ENCODE results near the gene NSD1. TPM values are rescaled to one million over a fixed set of nuclear protein-coding genes. Genes with fewer than 3 reads are reported as not detected.
A peak's percentile ranks its signal among the peaks of the same experiment; 100 is the strongest.

The NSD1 gene
- total and polyA plus RNA-seq, 9 of the 15 experiments (the other 6 are each of a cell fraction or from before 2014, with no cell fraction given): 3.8 to 51.0 (median 24.7) TPM

DNA sequence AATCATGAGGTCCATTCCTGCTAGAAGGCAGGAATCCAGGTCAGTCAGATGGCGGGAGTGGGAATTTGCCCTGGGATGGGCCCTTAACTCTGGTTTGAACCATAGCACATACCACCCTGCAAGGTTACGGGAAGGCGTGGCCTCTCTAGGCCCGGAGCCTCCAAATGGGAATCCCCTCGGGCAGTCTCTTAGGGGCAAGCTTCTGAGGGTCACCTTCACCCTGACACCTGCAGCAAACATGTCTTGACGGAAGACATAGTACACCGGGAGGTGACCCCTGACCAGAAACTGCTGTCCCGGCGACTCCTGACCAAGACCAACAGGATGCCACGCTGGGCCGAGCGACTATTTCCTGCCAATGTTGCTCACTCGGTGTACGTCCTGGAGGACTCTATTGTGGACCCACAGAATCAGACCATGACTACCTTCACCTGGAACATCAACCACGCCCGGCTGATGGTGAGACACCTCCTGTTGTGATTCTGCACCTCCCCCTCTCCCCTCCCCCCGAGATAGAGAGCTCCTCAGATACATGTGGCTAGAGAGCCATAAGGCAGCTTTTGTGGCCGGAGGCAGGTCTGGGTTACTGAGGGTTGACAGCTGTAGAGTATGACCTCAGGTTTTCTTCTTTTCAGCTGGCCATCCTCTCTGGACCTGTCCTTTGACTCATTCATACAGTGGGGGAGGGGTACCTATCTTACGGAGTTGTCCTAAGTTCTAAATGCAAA lies 171.0 kb downstream of the NSD1 start (continued):
- TF ChIP-seq FOXJ3 (CRISPR knock-in tag; IDR thresholded peaks at IDR 0.05): no peak
- TF ChIP-seq ZNF707 (CRISPR knock-in tag; conservative IDR thresholded peaks at IDR 0.05): no peak
- TF ChIP-seq TBL1XR1 (IDR thresholded peaks at IDR 0.05; ENCODE audit: low read length in 2 of 2): no peak
- peak; percentile 40; the same call in 1 of the 2 replicates for TF ChIP-seq CHD2 (IDR thresholded peaks at IDR 0.05; ENCODE audit: low read depth, low read length)
- TF ChIP-seq NCOR1 (IDR thresholded peaks at IDR 0.05): peak; percentile 15; the same call in 1 of the 2 replicates
- TF ChIP-seq, protein P1, sequence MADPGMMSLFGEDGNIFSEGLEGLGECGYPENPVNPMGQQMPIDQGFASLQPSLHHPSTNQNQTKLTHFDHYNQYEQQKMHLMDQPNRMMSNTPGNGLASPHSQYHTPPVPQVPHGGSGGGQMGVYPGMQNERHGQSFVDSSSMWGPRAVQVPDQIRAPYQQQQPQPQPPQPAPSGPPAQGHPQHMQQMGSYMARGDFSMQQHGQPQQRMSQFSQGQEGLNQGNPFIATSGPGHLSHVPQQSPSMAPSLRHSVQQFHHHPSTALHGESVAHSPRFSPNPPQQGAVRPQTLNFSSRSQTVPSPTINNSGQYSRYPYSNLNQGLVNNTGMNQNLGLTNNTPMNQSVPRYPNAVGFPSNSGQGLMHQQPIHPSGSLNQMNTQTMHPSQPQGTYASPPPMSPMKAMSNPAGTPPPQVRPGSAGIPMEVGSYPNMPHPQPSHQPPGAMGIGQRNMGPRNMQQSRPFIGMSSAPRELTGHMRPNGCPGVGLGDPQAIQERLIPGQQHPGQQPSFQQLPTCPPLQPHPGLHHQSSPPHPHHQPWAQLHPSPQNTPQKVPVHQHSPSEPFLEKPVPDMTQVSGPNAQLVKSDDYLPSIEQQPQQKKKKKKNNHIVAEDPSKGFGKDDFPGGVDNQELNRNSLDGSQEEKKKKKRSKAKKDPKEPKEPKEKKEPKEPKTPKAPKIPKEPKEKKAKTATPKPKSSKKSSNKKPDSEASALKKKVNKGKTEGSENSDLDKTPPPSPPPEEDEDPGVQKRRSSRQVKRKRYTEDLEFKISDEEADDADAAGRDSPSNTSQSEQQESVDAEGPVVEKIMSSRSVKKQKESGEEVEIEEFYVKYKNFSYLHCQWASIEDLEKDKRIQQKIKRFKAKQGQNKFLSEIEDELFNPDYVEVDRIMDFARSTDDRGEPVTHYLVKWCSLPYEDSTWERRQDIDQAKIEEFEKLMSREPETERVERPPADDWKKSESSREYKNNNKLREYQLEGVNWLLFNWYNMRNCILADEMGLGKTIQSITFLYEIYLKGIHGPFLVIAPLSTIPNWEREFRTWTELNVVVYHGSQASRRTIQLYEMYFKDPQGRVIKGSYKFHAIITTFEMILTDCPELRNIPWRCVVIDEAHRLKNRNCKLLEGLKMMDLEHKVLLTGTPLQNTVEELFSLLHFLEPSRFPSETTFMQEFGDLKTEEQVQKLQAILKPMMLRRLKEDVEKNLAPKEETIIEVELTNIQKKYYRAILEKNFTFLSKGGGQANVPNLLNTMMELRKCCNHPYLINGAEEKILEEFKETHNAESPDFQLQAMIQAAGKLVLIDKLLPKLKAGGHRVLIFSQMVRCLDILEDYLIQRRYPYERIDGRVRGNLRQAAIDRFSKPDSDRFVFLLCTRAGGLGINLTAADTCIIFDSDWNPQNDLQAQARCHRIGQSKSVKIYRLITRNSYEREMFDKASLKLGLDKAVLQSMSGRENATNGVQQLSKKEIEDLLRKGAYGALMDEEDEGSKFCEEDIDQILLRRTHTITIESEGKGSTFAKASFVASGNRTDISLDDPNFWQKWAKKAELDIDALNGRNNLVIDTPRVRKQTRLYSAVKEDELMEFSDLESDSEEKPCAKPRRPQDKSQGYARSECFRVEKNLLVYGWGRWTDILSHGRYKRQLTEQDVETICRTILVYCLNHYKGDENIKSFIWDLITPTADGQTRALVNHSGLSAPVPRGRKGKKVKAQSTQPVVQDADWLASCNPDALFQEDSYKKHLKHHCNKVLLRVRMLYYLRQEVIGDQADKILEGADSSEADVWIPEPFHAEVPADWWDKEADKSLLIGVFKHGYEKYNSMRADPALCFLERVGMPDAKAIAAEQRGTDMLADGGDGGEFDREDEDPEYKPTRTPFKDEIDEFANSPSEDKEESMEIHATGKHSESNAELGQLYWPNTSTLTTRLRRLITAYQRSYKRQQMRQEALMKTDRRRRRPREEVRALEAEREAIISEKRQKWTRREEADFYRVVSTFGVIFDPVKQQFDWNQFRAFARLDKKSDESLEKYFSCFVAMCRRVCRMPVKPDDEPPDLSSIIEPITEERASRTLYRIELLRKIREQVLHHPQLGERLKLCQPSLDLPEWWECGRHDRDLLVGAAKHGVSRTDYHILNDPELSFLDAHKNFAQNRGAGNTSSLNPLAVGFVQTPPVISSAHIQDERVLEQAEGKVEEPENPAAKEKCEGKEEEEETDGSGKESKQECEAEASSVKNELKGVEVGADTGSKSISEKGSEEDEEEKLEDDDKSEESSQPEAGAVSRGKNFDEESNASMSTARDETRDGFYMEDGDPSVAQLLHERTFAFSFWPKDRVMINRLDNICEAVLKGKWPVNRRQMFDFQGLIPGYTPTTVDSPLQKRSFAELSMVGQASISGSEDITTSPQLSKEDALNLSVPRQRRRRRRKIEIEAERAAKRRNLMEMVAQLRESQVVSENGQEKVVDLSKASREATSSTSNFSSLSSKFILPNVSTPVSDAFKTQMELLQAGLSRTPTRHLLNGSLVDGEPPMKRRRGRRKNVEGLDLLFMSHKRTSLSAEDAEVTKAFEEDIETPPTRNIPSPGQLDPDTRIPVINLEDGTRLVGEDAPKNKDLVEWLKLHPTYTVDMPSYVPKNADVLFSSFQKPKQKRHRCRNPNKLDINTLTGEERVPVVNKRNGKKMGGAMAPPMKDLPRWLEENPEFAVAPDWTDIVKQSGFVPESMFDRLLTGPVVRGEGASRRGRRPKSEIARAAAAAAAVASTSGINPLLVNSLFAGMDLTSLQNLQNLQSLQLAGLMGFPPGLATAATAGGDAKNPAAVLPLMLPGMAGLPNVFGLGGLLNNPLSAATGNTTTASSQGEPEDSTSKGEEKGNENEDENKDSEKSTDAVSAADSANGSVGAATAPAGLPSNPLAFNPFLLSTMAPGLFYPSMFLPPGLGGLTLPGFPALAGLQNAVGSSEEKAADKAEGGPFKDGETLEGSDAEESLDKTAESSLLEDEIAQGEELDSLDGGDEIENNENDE (IDR thresholded peaks at IDR 0.05; ENCODE audit: low read depth, low read length): no peak
- no peak for TF ChIP-seq SRF (CRISPR knock-in tag; IDR thresholded peaks at IDR 0.05)
- TF ChIP-seq, protein P2, sequence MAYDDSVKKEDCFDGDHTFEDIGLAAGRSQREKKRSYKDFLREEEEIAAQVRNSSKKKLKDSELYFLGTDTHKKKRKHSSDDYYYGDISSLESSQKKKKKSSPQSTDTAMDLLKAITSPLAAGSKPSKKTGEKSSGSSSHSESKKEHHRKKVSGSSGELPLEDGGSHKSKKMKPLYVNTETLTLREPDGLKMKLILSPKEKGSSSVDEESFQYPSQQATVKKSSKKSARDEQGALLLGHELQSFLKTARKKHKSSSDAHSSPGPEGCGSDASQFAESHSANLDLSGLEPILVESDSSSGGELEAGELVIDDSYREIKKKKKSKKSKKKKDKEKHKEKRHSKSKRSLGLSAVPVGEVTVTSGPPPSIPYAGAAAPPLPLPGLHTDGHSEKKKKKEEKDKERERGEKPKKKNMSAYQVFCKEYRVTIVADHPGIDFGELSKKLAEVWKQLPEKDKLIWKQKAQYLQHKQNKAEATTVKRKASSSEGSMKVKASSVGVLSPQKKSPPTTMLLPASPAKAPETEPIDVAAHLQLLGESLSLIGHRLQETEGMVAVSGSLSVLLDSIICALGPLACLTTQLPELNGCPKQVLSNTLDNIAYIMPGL (CRISPR knock-in tag; IDR thresholded peaks at IDR 0.05): no peak
- no peak for TF ChIP-seq HDGF (IDR thresholded peaks at IDR 0.05)
- no peak for TF ChIP-seq NCOA6 (IDR thresholded peaks at IDR 0.05)
- TF ChIP-seq MAZ (CRISPR knock-in tag; conservative IDR thresholded peaks at IDR 0.05 in 1 of 2, IDR thresholded peaks at IDR 0.05 in 1 of 2): no peak
- TF ChIP-seq, protein P3, sequence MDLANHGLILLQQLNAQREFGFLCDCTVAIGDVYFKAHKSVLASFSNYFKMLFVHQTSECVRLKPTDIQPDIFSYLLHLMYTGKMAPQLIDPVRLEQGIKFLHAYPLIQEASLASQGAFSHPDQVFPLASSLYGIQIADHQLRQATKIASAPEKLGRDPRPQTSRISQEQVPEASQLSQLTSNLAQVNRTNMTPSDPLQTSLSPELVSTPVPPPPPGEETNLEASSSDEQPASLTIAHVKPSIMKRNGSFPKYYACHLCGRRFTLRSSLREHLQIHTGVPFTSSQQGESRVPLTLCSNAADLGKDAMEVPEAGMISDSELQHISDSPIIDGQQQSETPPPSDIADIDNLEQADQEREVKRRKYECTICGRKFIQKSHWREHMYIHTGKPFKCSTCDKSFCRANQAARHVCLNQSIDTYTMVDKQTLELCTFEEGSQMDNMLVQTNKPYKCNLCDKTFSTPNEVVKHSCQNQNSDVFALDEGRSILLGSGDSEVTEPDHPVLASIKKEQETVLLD (IDR thresholded peaks at IDR 0.05): 0 out of 2 replicates have a peak, but pooled peaks have one; percentile 15

All from K562 (cell line).